Measurements from ENCODE around the gene IGFBP1. TPM values are rescaled to one million over a fixed set of nuclear protein-coding genes. Genes with fewer than 3 reads are reported as not detected.

The IGFBP1 gene
- total and polyA plus RNA-seq, 9 of the 15 experiments (the other 6 are each of a cell fraction or from before 2014, with no cell fraction given): not detected

GRCh38 chr7:45921699-45922519, 33.6 kb downstream of the IGFBP1 start:
- no peak for FAIRE-seq
- CTCF ChIA-PET (ENCODE audit: low intra/inter-chr PET ratio): no interaction called here
- no peak overlapping the region for H3K27ac ChIP-seq (ENCODE audit: extremely low read depth, low read depth, low read length)
- no peaks in the 10 kb centered on the region for H3K9me1 ChIP-seq (ENCODE audit: control insufficient read depth, insufficient read depth, low read length)
- no peaks in the 10 kb centered on the region for H3K79me2 ChIP-seq (ENCODE audit: control insufficient read depth, insufficient read depth, low read length)
- H3K4me2 ChIP-seq (ENCODE audit: insufficient read depth, low read length): no peak overlapping the region
- peaks cover 0 to 4% of the 10 kb centered on the region in 2 experiments; a peak in 2 of 5 replicates for H3K27me3 ChIP-seq (ENCODE audit: control insufficient read depth in 2 of 2, insufficient read depth in 2 of 2, low read length in 2 of 2)
- H3K36me3 ChIP-seq (ENCODE audit: control insufficient read depth, insufficient read depth, low read length): no peaks in the 10 kb centered on the region
- POLR2A ChIA-PET: no interaction called here
- DNase-seq (ENCODE audit: extremely low read depth in 1 of 4, low spot score in 3 of 4): peak in 2 of 4 experiments; percentile 27 to 33
- H2AFZ ChIP-seq (ENCODE audit: low read depth, low read length): no peak overlapping the region
- in situ Hi-C loops (cut with MboI): loop anchor here (10.0 kb wide), 1 partner anchor 1163 kb away; no protein-coding TSS in a partner anchor
- TF ChIP-seq EGR1 (conservative IDR thresholded peaks at IDR 0.05) (0 out of 2 replicates have a peak, but pooled peaks have one; percentile 10), CTCF (IDR thresholded peaks at IDR 0.05 in 2 of 3, conservative IDR thresholded peaks at IDR 0.05 in 1 of 3; ENCODE audit: insufficient read depth in 2 of 3, low read depth in 1 of 3, low read length in 3 of 3) (peak; percentile 37 to 47 (median 43); a peak in 4 of 6 replicates), ZBTB17 (CRISPR knock-in tag; IDR thresholded peaks at IDR 0.05) (no peak), RAD21 (CRISPR knock-in tag; conservative IDR thresholded peaks at IDR 0.05 in 1 of 2, IDR thresholded peaks at IDR 0.05 in 1 of 2) (peak in 1 of 2 experiments; percentile 24; a peak in 1 of 4 replicates), SMC3 (conservative IDR thresholded peaks at IDR 0.05; ENCODE audit: insufficient read depth, low read depth, low read length) (0 out of 2 replicates have a peak, but pooled peaks have one; percentile 10)
- H3K9ac ChIP-seq (ENCODE audit: insufficient read depth in 1 of 2, low read depth in 2 of 2, low read length in 2 of 2): no peak overlapping the region
- BruUV-seq (replicated peaks): no TSS peak
- ATAC-seq: no peak
- H3K4me1 ChIP-seq (replicated peaks in 1 of 2; ENCODE audit: control insufficient read depth in 2 of 2, insufficient read depth in 2 of 2, low read length in 2 of 2): no peaks in the 10 kb centered on the region
- intact Hi-C loops (cut with micrococcal nuclease): loop anchor here (2.0 to 10.0 kb wide), 3 partner anchors 433 to 1311 kb away; no protein-coding TSS in a partner anchor
- H3K4me3 ChIP-seq: no peak overlapping the region
- no peaks in the 10 kb centered on the region for H3K9me3 ChIP-seq (replicated peaks; ENCODE audit: control insufficient read depth, insufficient read depth, low read depth, low read length)
- no peaks in the 10 kb centered on the region for H4K20me1 ChIP-seq (replicated peaks; ENCODE audit: control insufficient read depth, insufficient read depth, low read length)
- WGBS (ENCODE audit: insufficient coverage, low coverage, missing lambda C conversion rate): 26% methylated on average over 33 of the region's 36 CpGs

Data from K562 (cell line).